NCI-H2081 (cell line): ENCODE results near the gene RFX2.
"Not testable (repeated sequence)": the region's sequence is repeated elsewhere in the genome, so short reads cannot be mapped to it uniquely, and the experiment has no call there.

ENCODE experiments used
- DNase-seq, 2 experiments: peaks; one replicate each; lab custom pipeline; 2025; lab: John Stamatoyannopoulos, UW

The RFX2 gene

DNA sequence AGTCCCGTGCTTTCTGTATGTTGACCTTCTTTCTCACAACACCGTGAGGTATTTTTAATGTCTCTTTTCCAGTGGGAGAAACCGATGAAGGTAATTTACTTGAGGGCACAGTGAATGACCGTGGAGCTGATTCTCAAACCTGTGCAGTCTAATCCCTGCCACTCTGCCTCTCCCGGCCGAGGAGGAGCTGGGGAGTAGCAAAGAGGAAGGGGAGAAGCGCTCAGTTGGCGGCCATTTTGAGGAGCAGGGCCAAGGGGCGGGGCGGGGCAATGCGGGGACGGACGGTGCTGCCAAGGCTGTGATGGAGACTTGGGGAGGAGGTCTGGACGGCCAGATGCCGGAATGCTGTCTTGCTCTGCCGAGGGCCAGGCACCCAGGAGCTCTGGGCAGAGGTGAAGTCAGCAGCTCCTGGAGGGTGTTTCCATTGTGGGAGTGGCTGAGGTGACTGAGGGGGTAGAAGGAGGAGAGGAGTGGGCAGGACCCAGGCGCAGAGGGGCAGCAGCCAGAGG, 120.0 kb downstream of the RFX2 start:
- DNase-seq: no peak

DNA sequence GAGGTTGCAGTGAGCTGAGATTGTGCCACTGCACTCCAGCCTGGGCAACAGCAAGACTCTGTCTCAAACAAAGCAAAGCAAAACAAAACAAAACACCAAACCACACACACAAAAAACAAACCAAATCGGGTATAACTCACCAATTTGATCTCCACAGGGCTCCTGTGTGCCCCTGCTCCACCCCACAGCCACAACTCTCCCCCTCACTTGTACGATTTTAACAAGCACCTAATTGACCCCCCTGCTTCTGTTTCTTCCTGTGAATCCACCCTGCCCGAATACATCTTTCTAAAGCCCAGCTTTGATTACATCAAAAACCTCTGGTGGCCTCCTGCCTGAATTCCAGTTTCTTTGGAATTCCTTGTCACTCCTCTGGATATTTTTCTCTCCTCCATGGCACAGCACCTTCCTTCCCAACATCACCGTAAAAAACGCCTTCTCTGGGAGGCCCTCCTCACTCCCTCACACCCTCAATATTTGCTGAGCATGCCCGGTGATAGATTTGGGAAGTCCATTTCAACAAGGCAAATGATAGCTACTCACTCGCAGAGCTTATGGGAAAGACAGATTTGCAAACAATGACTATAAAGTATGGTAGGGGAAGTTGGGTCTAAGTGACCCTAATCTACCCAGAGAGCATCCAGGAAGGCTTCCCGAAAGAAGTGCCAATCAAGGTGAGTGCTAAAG, 120.8 kb downstream of the RFX2 start:
- no peak for DNase-seq

DNA sequence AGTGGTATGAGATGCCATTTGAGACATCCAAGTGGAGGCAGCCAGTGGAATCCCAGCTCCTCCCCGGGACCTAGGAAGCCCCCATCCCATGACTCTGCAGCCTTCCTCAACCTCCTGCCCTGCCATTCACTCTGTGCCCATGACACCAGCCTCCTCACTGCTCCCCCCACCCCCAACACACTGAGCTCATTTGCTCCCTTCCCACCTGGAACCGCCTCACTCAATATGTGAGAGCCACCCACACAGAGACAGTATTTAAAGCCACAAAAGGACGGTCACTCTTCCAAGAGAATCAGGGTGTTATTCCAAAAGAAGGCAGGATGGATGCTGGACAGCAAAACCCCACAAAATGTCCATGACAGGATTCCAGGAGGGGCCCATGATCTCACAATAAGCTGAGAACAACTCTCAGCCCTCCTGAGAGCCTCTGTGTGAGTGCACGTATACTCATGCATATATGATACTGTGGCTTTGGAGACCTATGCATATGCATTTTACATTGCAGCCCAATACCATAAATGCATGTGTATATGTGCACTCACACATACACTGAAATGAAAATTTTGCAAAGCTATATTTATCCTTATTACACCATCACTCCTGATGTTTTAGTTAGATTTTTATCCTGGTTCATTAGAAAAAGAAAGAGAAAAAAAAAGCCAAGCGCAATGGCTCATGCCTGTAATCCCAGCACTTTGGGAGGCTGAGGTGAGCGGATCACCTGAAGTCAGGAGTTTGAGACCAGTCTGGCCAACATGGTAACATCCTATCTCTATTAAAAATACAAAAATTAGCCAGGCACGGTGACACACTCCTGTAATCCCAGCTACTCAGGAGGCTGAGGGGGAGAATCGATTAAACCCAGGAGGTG, 121.5 kb downstream of the RFX2 start:
- no peak for DNase-seq

DNA sequence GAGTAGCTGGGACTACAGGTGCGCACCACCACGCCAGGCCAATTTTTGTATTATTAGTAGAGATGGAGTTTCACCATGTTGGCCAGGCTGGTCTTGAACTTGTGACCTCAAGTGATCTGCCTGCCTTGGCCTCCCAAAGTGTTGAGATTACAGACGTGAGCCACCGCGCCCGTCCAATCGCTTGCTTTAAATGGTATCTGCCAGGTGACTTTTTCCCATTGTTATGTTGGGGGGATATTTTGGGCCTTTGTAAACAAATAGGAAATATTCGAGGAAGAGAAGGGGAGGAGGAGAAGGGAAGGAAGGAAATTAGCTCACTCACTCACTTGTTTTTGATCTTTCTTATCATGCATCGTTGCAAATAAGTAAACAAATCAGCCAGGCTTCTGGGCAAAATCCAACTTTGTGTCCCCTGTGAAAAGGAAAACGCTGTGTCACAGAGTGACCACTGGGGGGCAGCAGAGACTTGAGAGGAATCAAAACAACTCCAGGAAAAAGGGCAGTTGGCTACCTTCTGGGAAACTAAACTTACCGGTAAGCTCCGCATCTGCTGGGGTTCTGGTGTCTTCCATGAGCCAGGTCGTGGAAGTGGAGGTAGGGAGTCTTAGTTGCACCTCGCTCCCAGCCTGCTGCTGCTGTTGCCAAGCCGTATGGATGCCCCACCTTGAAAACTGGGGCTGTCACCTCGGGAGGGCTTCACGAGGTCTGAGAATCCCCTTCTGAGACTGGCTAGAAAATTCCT, 123.1 kb downstream of the RFX2 start:
- peak; percentile 86 to 89 for DNase-seq

DNA sequence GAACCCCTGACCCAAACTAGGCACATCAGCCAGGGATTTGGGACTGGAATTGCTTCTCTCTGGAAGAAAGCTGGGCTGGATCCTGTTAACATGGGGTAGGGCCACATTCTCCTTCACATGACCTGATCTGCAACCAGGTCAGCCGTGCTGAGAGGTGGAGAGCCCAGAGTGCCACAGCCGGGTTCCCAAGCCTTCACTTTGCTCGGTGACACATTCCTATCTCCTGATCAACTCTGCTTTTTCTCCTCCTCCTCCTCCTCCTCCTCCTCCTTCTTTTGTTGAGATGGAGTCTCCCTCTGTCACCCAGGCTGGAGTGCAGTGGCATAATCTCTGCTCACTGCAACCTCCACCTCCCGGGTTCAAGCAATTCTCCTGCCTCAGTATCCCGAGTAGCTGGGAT, 124.5 kb downstream of the RFX2 start:
- DNase-seq: not testable (repeated sequence)

DNA sequence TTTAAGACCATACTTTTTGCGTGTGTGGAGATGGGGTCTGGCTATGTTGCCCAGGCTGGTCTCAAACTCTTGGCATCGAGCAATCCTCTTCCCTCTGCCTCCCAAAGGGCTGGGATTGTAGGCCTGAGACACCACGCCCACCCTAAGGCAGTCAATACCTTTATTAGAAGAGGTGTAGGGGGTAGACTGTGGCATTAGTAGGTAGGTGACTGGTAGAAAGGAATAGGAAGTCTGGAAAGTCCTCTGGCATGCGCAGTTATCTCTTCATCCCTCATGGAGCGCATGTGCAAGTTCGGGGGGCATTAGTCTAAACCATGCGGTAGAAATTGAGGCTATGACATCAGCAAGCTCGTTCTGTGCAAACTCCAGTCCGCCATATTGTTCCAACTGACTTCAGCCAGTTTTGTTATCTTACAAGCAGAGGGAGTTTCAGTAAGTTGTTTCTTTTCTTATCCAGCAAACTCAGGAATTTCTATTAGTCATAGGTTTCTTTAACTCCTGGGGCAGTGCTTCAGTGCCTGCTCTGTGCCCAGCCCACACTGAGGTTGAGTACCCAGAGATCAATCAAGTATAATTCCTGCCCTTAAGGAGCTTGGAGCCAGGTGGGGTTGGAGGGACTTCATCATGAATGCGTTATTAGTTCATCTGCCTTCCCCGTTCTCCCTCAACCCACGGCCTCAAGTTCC, 125.1 kb downstream of the RFX2 start:
- no peak for DNase-seq

DNA sequence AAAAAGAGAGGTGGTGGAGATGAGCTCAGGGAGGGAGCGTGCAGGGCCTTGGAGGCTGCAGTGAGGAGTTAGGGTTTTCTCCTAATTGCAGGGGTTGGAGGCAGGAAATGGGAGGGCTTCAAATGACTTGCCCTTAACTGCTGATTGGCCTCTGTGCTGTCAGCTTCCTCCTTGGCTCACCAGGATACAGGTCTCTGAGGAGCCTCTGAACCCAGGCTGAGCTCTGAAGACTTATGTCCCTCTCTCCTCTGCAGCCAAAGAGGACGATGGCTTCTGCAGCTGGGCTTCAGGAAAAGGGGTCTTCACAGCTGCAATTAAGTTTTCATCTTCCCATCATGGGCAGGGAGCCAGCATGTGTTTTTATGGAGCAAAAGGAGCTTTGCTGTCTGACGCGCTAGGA, 125.7 kb downstream of the RFX2 start:
- DNase-seq: no peak

DNA sequence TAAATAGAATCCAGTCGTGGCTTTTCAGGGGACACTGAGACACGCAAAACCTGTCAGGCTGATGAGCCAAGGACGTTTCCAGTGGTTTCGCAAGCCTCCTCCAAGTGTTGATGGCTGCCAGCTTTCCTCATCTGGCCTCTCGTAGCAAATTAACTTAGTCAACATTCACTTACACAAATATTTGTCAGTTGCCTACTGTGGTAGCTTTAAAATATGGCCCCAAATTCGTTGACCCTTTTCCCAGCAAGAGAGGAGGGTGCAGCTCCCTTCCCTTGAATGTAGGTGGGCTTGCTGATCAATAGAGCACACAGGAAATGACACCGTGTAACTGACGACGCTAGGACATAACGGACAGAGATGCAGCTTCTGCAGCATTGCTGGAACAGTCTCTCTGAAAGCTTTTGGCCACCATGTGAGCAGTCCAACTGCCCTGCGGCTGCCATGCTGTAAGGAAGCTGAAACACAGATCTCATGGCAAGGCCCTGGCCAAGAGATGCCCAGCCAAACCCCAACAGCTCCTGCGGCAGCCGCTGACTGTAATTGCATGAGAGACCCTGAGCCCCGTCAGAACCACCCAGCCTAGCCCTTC, 126.8 kb downstream of the RFX2 start:
- no peak for DNase-seq

DNA sequence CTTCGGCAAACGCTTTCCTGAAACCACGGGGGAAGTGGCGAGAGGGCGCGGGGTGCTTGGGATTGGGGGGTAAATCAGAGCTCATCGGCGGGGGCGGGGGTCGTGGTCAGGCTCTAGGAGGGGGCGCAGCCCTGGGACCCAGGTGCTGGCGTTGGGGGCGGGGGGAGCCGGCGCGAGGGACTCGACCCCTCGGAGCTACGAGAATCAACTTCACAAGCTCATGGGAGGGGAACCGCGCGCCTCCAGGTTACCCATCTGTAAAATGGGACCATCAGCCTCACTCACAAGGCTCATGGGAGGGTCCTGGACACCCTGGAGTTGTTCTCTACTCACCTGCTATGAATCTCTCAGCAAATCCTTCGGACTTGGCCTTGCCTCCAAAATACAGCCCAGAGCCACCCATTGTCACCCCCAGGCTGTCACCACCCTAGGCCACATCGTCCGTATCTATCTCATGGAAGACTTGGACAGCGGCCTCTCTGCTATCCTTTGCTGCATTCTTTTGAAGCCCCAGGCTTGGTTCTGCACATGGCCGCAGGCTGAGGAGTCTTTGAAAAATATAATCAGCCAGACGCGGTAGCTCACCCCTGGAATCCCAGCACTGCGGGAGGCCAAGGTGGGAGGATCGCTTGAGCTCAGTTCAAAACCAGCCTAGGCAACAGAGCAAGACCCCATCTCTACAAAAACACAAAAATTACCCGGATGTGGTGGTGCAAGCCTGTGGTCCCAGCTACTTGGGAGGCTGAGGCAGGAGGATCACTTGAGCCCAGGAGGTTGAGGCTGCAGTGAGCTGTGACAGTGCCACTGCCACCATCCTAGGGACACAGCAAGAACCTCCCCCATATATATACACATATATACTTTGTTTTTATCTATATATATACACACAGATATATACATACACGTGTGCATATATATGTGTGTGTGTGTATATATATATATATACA, 131.4 kb downstream of the RFX2 start:
- no peak for DNase-seq

DNA sequence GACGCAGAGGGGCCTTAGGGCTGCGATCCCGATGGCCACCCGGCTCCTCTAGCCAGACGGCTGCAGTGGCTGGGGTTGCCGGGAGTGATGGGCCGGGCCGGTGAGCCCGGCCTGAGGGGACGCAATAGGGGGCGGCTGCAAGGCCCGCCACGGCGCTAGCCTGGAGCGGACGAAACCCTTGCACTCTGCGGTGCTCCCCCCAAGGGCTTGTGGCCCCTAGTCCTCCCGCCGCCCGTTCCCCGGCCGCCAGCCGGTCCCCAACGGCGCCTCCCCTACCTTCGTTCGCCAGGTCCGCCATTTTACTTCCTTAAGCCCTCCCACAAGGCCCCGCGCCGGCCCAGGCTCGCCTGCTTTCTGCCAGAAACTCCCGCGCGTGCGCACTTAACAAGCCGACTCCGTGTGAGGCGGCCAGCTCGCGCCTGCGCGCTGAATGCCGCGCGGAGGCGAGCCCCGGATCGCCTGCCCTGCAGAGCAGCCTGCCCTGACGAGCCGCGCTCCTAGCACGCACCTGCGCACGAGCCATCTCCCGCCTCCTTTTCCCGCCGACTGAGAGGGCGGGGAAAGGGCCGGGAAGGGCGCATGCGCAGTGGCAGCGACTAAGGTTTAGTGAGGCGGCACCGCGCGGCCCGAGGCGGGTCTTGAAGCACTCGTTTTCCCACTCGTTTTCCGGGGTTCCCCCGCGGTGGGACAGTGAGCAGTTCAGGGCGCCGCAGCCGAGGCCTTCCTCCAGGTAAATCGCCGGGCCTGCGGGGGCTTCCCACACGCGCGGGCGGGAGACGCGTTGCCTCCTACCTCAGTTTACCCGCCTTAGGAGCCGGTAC, 132.3 kb downstream of the RFX2 start, which contains the start of gene RANBP3:
TSS of gene RANBP3 (minus strand) at position 356 of the 821 bp plus-strand sequence. CDS start at position 298, 58 bp downstream.
- DNase-seq: peak; percentile 98 to 99

DNA sequence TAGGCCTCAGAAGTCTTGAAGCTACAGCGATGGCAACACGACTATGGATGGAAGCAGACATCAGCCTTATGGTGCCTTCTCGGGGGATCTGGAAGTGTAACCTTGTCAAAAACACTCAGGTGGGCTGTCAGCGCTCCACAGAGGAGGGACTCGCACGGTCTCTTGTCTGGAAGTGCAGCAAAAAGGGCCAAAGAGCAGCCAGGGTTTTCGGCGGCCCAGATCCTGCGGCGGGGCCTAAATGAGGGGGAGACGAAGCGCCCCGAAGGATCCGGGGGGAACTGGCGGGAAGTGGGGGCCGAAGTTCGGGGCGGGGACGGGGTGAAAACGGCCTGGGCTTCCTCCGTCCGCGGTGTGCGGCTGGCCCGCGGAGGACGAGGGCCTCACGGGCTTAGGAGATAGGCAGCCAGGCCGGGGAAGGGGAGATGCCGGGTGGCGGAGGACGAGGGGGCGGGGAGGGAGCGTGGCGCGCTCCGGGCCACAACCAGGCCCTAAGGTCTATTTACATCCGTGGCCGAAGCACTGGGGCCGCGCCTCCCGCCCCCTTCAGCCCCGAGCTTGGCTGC, 133.0 kb downstream of the RFX2 start:
- no peak for DNase-seq

DNA sequence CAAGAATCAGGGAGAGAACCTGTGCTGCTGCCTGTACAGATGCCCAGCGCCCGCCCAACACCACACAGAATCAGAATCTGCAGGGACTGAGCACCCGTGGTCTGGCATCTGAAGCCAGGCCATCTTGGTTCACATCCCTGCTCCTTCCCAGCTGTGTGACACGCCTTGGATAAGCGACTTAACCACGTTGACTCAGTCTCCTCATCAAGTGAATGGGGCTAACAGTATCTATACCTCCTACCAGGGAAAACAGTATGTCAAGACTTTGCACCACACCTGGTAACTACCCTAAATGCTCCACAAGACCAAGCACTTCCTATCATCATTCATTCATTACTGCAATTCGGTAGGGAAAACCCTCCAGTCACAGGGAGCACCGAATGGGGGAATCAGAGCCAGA, 133.5 kb downstream of the RFX2 start:
- DNase-seq: no peak

DNA sequence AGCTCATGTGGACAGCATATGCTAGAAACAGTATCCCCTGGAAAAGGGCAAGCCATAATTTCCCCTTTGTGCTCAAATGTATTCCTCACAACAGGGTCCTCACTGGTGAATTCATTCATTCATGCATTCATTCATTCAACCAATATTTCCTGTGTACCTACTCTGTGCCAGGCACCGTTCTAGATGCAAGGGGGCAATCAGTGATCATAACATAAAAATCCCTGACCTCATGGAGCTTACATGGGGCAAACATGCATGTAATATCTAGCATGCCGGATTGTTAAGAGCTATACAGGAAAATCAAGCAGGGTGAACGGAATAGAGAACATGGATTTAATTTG, 134.9 kb downstream of the RFX2 start:
- DNase-seq: no peak

DNA sequence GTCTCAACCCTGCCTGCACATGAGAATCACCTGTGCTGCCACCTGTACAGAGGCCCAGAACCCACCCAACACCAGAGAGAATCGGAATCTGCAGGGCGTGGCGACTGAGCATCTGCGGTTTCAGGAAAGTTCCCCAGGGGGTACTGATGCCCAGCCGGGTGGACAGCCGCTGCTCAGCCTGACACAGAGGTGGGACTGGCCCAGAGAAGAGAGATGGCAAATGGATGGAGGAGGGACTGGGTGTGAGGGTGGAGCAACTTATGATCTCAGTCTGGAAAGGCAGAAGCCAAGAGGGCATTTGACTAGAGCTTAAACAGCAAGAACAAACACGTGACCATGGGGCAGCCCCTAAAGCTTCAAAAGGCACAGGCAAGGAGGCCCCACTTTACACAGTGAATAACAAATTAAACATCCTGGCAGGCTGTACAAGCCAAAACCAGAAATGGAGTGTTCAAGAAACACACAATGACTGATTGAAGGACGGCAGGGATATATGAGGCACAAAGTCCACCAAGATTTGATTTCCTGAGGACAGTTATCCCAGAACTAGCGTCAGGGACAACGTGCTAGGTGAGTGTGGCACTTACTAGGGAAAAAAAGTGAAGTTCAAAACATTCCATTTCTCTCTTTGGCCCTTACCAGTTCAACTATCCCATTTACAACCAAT, 135.4 kb downstream of the RFX2 start:
- no peak for DNase-seq

DNA sequence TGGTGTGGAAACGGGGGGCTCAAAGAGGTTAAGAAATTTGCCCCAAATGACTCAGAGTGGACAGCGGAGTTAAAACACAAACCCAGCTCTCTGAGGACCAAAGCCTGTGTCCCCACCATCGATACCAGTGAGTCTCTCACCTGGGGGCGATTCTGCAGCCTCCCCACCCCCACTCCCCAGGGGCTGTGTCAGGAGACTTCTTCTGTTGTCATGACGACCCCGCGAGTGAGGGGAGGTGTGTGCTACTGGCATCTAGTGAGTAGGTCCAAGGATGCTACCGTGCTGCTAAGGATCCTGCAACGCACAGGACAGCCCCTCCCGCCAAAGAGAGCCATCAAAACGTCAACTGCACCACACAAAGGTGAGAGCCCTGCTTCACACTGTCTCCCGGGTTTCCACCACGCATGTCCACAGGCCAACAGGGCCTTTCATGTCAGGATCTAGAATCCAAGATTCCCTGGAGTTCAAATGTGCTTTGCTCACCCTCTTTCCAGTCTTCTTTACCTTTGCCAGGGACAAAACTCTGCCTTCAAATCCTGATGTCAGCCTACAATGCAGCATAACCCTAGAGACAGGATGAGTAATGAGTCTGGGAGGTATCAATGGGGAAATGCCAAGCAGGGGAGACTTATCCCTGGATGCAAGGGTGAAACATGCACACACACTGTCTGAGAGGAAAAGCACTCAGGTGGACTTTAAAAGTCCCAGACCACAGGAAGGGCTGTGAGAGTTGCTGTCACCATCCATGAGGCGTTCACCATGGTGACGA, 136.2 kb downstream of the RFX2 start:
- no peak for DNase-seq

DNA sequence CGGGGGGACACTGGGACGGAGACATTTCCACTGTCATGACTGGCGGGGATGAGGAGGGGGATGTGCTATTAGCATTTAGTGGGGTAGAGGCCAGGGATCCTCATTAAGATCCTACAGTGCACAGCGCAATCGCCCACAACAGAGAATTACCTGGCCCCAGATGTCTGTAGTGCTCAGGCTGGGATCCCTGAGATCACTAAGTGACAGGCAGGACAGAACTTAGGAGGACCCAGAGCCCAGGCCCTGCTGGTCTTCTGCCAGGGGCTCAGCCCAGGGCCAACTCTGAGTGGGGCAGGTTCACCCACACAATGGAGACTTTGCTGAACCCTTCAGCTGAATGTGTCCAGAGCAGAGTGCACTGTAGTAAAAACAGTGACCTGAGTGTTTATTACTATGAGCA, 136.9 kb downstream of the RFX2 start:
- DNase-seq: no peak

DNA sequence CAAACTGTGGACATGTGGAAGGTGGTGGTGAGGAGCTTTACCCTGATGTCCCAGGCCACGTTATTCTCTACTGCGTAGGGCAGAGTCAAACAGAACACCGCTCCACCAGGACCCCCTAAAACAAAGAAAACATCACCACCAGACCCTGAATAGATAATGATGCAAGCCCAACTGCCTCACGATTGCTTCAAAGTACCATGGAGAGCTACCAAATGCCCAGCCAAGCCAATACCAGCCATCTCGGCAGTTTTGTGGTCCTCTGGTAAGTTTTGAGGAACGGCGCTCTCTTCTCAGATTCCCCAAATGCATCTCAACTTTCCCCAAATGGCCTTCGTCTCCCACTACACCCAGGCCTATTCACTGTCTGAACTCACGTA, 138.0 kb downstream of the RFX2 start:
- no peak for DNase-seq
